ENCODE data around the gene DOCK9.

Gene DOCK9

DNA sequence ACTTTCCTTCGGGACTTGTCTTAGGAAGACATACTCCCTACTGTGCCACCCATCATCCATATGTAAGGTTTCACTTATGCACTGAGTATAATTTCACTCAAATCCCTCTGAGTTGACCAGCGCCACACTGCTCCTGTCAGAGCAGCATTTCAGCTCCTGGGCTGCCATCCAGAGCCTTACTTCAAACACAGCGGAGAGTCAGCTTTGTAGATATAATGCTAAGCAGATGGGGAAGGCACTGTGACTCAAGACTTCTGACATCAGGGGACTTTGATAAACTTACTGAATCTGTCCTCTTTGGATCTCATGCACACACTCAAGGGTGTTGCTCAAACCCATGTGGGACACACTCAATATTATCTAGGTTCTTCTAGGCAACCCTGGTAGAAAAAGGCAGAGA is 34.9 kb downstream of the DOCK9 start:
- DNase-seq, result no peak

- no peak for DNase-seq
Observed at GRCh38 chr13:98942485-98942884, 35.4 kb downstream of the DOCK9 start.

DNA sequence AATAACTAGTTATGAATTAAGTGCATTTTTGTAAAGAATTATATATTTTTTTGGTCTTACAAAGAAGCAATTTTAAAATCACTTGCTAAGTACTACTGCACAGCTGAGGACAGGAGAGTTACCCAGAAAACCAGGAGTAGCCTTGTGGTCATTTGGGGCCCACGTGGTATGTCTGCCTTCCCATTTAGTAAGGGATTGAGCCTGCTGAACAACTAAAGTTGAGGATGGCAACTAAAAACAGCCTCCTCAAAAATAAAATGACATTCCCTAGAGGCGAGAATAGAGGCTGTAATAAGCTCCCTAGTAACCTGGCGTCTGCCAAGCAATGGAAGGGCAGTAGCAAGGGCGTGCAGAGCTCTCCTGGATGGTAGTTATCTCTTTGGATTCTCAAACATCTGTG is 36.3 kb downstream of the DOCK9 start:
- DNase-seq, result no peak

GRCh38 chr13:98941126-98941525 is 36.7 kb downstream of the DOCK9 start:
- DNase-seq, result no peak

- no peak for DNase-seq
Observed at GRCh38 chr13:98940325-98941001, 37.4 kb downstream of the DOCK9 start.

DNA sequence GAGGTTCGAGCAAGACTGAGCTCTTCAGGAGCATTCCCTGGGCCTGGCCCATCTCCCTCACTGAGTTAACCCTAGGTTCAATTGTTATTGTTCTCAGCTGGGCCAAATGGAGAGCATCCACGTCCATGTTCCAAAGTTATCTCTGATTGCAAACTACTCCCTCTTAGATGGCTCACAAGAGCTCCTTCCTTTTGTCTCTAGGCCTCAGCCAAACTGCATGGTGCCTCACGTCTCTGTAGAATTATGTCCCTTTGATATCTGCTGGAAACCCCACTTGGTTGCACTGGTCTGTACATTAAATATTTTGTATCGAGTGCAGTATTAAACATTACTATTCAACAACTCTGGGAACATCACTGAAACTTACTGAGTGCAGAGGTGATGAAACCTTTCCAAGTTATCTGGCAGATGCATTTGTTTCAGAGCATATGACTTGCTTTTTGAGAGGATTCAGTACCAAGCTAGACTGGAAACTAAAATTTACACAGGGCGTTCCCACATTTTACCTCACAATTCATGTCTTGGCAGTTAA is 38.1 kb downstream of the DOCK9 start:
- no peak for DNase-seq

DNA sequence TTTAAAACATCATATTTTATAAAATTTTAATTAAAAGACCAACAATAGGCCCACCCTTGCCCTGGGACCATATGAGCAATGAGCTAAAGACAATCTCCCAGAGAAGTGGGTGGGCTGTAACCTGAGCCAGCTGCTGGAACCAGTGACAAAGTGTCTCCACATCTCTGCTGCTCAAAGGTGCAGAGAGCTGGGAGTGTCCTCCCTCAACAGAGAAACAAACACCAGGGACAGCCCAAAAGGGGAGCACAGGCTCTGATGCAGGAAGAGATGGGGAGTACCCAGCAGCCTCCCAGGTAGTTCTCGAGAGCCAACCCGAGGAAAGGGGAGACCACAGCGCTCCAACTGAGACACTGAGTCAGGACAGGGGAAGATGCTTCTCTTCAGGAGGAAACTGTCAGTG is 39.1 kb downstream of the DOCK9 start:
- no peak for DNase-seq

DNA sequence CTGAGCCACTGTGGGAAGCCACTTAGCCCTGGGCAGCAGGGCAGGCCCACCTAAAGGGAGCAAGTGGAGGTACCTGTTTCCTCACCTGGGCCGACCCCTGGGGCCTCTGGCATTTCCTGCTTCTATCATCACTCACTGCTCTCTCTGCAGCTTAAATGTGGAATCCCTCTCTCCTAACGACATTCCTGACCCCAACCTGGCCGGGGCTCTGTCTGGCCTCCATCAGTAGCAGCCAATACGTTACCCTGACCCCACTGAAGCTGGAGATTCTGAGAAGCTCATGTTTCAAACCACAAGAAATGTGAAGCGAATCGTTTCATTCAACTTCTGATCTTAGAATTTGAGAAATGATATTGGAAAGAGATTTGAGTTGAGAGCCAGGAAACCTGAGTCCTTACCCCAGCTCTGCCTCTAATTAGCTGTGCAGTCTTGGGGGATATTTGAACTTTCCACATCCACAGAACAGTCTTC is 39.9 kb downstream of the DOCK9 start:
- DNase-seq, result no peak

- DNase-seq, result no peak
Observed at GRCh38 chr13:98934243-98934642, 43.6 kb downstream of the DOCK9 start.

- DNase-seq, result no peak
Observed at GRCh38 chr13:98930151-98930591, 47.7 kb downstream of the DOCK9 start.

GRCh38 chr13:98927951-98928927 is 49.6 kb downstream of the DOCK9 start:
- no peak for DNase-seq

DNA sequence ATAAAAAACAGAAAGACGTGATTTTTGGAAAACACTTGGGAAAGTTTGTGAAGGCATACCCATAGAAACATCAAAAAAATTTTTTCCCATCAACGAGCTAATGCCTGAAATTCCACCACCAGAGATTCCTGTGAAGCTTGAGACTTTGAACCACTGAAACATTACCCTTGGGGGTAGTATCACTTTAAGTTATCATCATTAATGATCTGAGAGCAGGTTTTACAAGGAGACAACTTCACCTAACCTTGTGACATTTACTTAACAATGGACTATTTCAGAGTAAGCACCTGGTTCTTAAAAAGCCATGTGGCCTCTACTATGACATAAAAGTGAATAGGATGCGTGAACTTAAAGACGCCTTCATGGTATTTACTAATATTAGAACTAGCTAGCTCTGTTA is 51.9 kb downstream of the DOCK9 start:
- no peak for DNase-seq

- DNase-seq, result no peak
Observed at GRCh38 chr13:98923641-98924397, 54.0 kb downstream of the DOCK9 start.

DNA sequence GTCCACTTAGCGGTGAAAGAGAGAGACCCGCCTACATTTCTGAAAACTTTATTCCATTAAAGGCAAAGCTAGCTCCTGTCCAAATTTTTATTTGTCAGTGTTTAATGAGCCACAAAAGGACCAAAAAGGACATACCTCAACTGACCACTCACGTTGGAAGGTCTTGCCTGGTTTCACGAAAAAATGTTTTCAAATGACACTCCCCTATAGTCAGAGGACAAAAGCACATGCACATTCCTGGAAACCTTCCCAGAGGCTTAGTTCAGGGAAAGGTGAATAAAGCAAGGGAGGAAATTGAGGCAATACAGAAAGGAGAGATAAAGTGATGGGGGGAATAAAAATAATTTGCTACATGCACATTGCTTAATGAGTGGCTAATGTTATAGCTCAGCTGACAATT is 55.6 kb downstream of the DOCK9 start:
- DNase-seq, result no peak

DNA sequence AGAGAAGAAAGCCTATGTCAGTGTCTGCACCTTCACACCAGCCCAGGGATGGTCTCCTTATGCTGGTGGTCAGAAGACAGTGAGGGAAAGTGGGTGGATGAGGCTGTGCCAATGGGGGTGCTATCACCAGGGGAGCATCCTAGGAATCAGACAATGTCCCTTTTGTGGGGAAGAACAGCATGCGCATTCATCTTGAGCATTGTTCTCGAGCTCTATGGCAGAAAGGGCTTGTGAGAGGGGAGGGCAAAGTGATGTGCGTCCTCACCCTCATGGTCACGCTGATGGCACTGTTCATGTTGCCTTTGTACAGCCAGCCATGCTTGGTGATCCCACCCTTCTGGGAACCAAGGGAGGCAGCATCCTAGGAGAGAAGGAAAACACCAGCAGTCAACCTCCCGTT is 56.1 kb downstream of the DOCK9 start:
- DNase-seq, result no peak

- no peak for DNase-seq
Observed at GRCh38 chr13:98921015-98921580, 56.8 kb downstream of the DOCK9 start.

DNA sequence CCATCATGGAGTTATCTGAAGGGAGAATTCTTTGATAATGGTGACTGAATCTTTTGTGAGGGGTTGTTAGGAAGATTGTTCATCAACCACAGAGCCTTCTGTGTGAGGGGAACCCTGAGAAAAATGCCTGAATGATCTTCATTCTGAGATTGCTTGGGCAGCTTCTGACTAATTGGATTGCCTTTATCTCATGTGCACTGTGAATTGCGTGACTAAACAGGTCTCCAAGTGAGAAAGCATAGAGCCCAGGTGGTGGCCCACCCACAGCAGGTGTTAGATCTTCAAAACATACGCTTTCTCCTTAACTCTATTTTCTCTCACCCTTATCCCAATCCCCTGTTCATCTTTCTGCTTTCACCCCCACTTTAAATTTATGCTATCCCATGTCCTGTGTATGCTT is 58.3 kb downstream of the DOCK9 start:
- no peak for DNase-seq

- DNase-seq, result no peak
Observed at GRCh38 chr13:98918771-98919170, 59.1 kb downstream of the DOCK9 start.

- DNase-seq, result no peak
Observed at GRCh38 chr13:98917116-98917515, 60.7 kb downstream of the DOCK9 start.

DNA sequence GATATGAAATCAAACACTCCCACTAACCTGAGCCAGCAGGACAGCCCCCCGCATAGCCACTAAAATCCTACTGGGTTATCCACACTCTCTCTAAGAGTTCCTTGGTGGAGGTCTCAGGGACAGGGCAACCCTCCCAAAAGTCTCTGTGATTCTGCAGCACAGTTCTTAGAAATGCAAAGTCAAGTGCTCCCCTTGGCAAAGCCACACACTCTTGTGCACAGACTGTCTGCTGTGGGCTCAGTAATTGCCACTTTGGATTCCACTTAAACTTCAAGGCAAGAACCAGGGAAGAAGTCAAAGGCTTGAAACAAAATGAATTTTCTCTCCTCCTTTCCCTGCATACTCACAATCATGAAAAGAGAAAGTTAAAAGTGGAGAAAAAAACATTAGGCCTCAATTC is 61.5 kb downstream of the DOCK9 start:
- DNase-seq, result no peak

GRCh38 chr13:98915981-98916380 is 61.9 kb downstream of the DOCK9 start:
- no peak for DNase-seq

- DNase-seq, result no peak
Observed at GRCh38 chr13:98915563-98915962, 62.3 kb downstream of the DOCK9 start.

DNA sequence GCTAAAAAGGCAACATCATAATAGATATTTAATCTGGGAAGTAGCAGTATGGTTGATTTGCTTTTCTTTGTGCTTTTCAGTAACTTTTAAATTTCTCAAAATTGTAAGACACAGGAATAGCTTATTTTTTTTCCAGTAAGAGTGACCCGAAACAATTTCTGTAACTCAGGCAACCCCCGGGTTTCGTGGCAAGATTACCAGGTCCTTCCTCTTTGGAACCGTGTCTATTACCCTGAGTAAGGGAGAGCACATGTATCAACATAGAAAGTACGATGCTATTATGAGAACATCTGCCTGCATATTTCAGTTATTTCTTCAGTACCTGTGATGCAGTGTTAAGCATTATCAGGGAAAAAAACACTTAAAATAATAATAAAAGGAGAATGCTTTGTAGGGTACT is 64.1 kb downstream of the DOCK9 start:
- no peak for DNase-seq

Measured in CD4-positive, alpha-beta T cell treated with Interleukin-1 beta for 1 hour (primary cell).